ENCODE measurements around the gene NFATC3. TPM values are rescaled to one million over a fixed set of nuclear protein-coding genes. Genes with fewer than 3 reads are reported as not detected.

Gene NFATC3
- 100 to 1,000 TPM in 1 of 4 donors, 10 to 100 TPM in 3; 27.5 to 107 (median 41.6) TPM for total RNA-seq

DNA sequence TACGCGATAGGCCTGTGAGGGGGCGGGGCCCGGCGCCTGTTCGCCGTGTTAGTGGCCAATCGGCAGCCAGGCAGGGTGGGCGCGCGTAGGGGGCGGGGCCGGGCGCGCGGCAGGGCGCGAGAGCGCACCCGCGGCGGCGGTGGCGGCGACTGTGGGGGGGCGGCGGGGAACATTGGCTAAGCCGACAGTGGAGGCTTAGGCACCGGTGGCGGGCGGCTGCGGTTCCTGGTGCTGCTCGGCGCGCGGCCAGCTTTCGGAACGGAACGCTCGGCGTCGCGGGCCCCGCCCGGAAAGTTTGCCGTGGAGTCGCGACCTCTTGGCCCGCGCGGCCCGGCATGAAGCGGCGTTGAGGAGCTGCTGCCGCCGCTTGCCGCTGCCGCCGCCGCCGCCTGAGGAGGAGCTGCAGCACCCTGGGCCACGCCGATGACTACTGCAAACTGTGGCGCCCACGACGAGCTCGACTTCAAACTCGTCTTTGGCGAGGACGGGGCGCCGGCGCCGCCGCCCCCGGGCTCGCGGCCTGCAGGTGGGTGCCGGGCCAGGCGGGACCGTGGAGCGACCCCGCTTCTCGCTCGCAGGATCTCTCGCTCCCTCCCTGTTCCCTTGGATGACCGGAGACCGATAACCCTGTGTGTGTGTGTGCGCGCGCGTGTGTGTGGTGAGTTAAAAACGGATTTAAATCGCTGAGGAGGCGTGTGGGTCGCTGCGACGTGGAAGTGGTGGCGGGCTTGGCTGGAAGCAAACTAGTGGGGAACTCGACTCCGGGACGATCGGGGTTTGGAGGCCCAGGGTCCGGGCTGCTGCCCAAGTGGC is at the start of gene NFATC3:
TSS of gene NFATC3 (plus strand) at position 112 of the 813 bp plus-strand sequence. CDS start at position 424, 312 bp downstream.
- intact Hi-C loops (cut with DNase I; ENCODE audit: low total_unique reads): loop anchor here (10.0 kb wide), 1 partner anchor 149 kb away; the partner anchor contains the start of gene ESRP2

DNA sequence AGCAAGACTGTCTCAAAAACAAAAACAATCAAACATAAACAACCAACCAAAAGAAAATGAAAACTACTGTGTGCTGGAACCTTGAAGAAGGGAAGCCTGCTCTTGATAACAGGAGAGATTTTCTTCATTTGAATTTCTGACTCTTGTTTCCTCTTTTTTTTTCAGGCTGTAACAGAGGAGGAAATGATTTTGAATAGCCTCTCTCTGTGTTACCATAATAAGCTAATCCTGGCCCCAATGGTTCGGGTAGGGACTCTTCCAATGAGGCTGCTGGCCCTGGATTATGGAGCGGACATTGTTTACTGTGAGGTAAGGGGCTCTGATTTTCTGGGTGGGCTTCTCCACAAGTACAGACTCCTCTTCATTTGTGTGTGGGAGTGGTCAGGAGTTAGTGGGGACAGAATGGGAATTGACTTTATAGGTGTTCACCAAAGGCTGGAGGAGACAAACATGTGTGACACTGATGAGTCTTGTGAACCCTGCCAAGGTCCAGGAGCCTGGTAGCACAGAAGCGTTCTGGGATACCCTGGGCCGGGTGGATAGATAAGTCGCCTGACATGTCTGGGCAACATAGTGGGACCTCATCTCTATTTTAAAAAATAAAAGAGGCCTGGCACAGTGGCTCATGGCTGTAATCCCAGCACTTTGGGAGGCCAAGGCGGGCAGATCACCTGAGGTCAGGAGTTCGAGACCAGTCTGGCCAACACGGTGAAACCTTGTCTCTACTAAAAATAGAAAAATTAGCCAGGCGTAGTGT is 47.2 kb upstream of the NFATC3 start:
- no peaks in the 10 kb centered on the region for H3K4me1 ChIP-seq
- DNase-seq: no peak
- H3K27me3 ChIP-seq: no peaks in the 10 kb centered on the region
- intact Hi-C loops (cut with DNase I; ENCODE audit: low total_unique reads): no loop called here
- H3K36me3 ChIP-seq: peaks cover 0 to 3% (median 0%) of the 10 kb centered on the region in 4 donors
- TF ChIP-seq, protein P1, sequence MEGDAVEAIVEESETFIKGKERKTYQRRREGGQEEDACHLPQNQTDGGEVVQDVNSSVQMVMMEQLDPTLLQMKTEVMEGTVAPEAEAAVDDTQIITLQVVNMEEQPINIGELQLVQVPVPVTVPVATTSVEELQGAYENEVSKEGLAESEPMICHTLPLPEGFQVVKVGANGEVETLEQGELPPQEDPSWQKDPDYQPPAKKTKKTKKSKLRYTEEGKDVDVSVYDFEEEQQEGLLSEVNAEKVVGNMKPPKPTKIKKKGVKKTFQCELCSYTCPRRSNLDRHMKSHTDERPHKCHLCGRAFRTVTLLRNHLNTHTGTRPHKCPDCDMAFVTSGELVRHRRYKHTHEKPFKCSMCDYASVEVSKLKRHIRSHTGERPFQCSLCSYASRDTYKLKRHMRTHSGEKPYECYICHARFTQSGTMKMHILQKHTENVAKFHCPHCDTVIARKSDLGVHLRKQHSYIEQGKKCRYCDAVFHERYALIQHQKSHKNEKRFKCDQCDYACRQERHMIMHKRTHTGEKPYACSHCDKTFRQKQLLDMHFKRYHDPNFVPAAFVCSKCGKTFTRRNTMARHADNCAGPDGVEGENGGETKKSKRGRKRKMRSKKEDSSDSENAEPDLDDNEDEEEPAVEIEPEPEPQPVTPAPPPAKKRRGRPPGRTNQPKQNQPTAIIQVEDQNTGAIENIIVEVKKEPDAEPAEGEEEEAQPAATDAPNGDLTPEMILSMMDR (IDR thresholded peaks at IDR 0.05): no peak
- TF ChIP-seq POLR2AphosphoS5 (IDR thresholded peaks at IDR 0.05): no peak
- TF ChIP-seq POLR2A (IDR thresholded peaks at IDR 0.05): no peak
- no peak for TF ChIP-seq EP300 (IDR thresholded peaks at IDR 0.05; ENCODE audit: low read depth)
- no peak overlapping the region for H3K4me3 ChIP-seq
- no peaks in the 10 kb centered on the region for H3K9me3 ChIP-seq
- H3K27ac ChIP-seq: peak overlapping the region; percentile 16 to 38 (median 28)
- in situ Hi-C loops (cut with MboI; ENCODE audit: low pct_ligation_motif_present in 1 of 4, low pct_unique_long_range_greater_than_20kb in 1 of 4, low sequenced_read_pairs in 3 of 4): no loop called here
- WGBS, 2 donors (ENCODE audit: low coverage in 1 of 2): 46 to 79% methylated on average over 2 to 9 of the region's 9 CpGs

More for the DNA sequence above, at the start of gene NFATC3:
- no peaks in the 10 kb centered on the region for H3K27me3 ChIP-seq
- no peaks in the 10 kb centered on the region for H3K9me3 ChIP-seq
- peak within 1 kb of the TSS; percentile 98 to 100 (median 99) for H3K27ac ChIP-seq
- DNase-seq: peak; percentile 99
- H3K36me3 ChIP-seq: no peaks in the 10 kb centered on the region
- WGBS, 2 donors (ENCODE audit: low coverage in 1 of 2): 0% methylated on average over 38 of the region's 104 CpGs; no CpG with 5 or more reads in 1 of the 2 donors
- H3K4me3 ChIP-seq: peak within 1 kb of the TSS; percentile 76 to 96 (median 83)
- in situ Hi-C loops (cut with MboI; ENCODE audit: low pct_ligation_motif_present in 1 of 4, low pct_unique_long_range_greater_than_20kb in 1 of 4, low sequenced_read_pairs in 3 of 4): loop anchor here in 1 of 4 donors (25.0 kb wide), 1 partner anchor 152 kb away; the partner anchor contains the start of genes ESRP2 and PLA2G15
- peaks cover 19 to 72% (median 41%) of the 10 kb centered on the region in 4 donors for H3K4me1 ChIP-seq
- TF ChIP-seq POLR2A (IDR thresholded peaks at IDR 0.05) (peak; percentile 58), POLR2AphosphoS5 (IDR thresholded peaks at IDR 0.05) (peak; percentile 72 to 73 (median 73)), EP300 (IDR thresholded peaks at IDR 0.05; ENCODE audit: low read depth) (no peak)
- TF ChIP-seq, protein P1 (IDR thresholded peaks at IDR 0.05): peak in 1 of 5 experiments; percentile 13

GRCh38 chr16:68040506-68041288 is 44.5 kb upstream of the NFATC3 start:
- TF ChIP-seq POLR2AphosphoS5 (IDR thresholded peaks at IDR 0.05): no peak
- TF ChIP-seq, protein P1 (IDR thresholded peaks at IDR 0.05): peak; percentile 83 to 90 (median 90)
- no peak overlapping the region for H3K4me3 ChIP-seq
- DNase-seq: peak; percentile 89
- no peaks in the 10 kb centered on the region for H3K27me3 ChIP-seq
- peak overlapping the region in 1 of 4 donors; percentile 18 for H3K27ac ChIP-seq
- H3K4me1 ChIP-seq: no peaks in the 10 kb centered on the region
- in situ Hi-C loops (cut with MboI; ENCODE audit: low pct_ligation_motif_present in 1 of 4, low pct_unique_long_range_greater_than_20kb in 1 of 4, low sequenced_read_pairs in 3 of 4) (loop anchor here in 1 of 4 donors (10.0 kb wide), 1 partner anchor 46 kb away; the partner anchor contains the start of gene DPEP2), intact Hi-C loops (cut with DNase I; ENCODE audit: low total_unique reads) (loop anchor here (1.0 to 5.0 kb wide), 2 partner anchors 47 to 223 kb away; no protein-coding TSS in a partner anchor)
- H3K36me3 ChIP-seq: peaks cover 0 to 3% (median 0%) of the 10 kb centered on the region in 4 donors
- H3K9me3 ChIP-seq: no peaks in the 10 kb centered on the region
- 65 to 74% methylated on average over 6 to 13 of the region's 14 CpGs for WGBS, 2 donors (ENCODE audit: low coverage in 1 of 2)
